Measurements from ENCODE around the gene CTNNA1.
"Not testable (repeated sequence)": the region's sequence is repeated elsewhere in the genome, so short reads cannot be mapped to it uniquely, and the experiment has no call there.

Gene CTNNA1

DNA sequence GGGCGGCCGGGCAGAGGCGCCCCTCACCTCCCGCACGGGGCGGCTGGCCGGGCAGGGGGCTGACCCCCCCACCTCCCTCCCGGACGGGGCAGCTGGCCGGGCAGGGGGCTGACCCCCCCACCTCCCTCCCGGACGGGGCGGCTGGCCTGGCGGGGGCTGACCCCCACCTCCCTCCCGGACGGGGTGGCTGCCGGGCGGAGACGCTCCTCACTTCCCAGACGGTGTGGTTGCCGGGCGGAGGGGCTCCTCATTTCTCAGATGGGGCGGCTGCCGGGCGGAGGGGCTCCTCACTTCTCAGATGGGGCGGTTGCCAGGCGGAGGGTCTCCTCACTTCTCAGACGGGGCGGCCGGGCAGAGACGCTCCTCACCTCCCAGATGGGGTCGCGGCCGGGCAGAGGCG is 57.6 kb downstream of the CTNNA1 start:
- not testable (repeated sequence) for DNase-seq (ENCODE audit: low read depth in 2 of 3, low spot score in 2 of 3)

- no peak for DNase-seq (ENCODE audit: low read depth in 2 of 3, low spot score in 2 of 3)
Observed at GRCh38 chr5:138815529-138815928, 62.3 kb downstream of the CTNNA1 start.

GRCh38 chr5:138817241-138817640 is 64.0 kb downstream of the CTNNA1 start:
- no peak for DNase-seq (ENCODE audit: low read depth in 2 of 3, low spot score in 2 of 3)

- DNase-seq (ENCODE audit: low read depth in 2 of 3, low spot score in 2 of 3): no peak
Observed at GRCh38 chr5:138819081-138819480, 65.9 kb downstream of the CTNNA1 start.

DNA sequence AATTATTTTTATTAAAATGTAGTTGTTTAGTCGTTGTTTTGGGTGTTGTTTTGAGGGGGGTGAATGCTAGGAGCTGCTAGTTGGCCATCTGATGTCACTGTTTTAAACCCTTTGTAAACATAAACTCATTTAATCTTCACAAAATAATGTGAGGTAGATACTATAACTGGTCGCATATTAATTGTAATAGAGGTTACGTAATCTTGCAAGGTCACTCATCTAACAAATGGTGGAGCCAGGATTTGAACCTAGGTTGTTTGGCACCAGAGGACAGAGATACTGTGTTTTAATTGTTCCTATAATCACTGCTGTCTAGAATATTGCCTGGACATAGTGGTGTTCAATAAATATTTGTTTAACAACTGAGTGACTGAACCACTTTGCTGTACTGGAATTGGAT is 67.5 kb downstream of the CTNNA1 start:
- DNase-seq (ENCODE audit: low read depth in 2 of 3, low spot score in 2 of 3): no peak

- DNase-seq (ENCODE audit: low read depth in 2 of 3, low spot score in 2 of 3): no peak
Observed at GRCh38 chr5:138824516-138824915, 71.3 kb downstream of the CTNNA1 start.

- DNase-seq (ENCODE audit: low read depth in 2 of 3, low spot score in 2 of 3): no peak
Observed at GRCh38 chr5:138824924-138825863, 72.0 kb downstream of the CTNNA1 start.

DNA sequence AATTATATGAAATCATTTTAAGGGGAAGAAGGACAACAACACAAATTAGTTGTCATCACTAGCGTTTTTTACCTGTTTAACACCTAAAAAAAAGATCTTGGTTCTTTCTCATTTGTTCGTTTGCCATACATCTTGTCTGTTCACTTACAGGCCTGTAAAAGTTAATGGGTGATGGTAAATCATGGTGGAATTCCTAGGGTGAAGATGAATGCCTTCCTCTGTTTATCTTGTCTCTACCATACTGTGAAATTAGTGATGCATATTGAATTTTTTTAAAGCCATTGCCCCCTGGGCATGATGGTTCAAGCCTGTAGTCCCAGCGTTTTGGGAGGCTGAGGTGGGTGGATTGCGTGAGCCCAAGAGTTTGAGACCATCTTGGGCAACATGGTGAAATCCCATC is 75.3 kb downstream of the CTNNA1 start:
- no peak for DNase-seq (ENCODE audit: low read depth in 2 of 3, low spot score in 2 of 3)

DNA sequence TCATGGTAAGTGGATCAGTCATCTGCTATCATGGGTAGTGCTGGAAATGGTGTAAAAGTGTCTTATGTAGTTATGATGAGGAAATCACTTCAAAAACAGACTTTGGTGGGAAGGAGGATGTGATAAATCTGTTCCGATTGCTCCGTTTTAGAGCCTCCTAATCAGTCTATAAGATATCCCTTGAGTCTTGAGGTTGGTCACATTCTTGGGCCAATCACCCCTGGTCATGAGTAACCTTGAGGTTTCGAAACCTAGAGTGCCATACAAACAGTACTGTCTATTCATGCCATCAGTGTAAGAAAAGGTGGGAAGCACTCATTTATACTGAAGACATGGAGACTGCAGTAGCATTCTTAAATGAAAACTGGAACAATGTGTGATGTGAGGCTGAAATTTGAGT is 76.1 kb downstream of the CTNNA1 start:
- DNase-seq (ENCODE audit: low read depth in 2 of 3, low spot score in 2 of 3): no peak

DNA sequence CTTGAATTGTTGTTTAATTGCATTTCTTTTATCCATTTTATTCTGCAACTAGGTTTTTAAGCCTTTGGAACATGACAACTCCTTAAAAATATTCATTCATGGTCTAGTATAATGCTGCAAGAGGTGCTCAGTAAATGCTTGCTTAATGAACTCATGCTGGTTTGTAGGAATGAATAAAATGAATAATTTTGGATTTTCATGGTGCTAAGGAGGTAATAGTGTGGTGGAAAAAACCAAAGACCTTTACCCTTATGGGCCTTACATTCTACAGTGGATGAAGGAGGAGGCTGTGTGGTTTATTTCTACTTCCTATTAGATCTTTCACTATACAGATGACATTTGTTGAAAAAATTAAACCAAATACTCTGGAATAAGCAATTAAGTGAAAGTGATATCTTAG is 78.5 kb downstream of the CTNNA1 start:
- no peak for DNase-seq (ENCODE audit: low read depth in 2 of 3, low spot score in 2 of 3)

DNA sequence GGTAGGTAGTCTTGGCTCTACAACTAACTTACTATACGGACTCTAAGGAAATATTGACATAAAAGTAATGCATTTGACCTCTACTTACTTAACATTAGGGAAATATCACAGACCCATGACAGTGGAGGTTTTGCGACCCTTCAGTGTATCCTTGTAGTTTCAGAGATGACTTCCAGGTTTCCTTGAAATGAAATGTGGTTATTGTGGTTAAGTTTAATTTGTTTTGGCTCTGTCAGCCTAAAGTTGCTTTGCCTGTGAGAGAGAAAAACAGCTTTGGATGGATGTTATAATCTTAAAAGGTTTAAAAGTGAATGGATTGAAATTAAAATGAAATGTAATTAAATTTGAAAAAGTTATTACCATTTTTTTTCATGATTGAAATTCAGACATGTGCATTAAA is 79.0 kb downstream of the CTNNA1 start:
- DNase-seq (ENCODE audit: low read depth in 2 of 3, low spot score in 2 of 3): no peak

GRCh38 chr5:138833080-138833479 is 79.9 kb downstream of the CTNNA1 start:
- DNase-seq (ENCODE audit: low read depth in 2 of 3, low spot score in 2 of 3): no peak

GRCh38 chr5:138833726-138834480 is 80.7 kb downstream of the CTNNA1 start:
- no peak for DNase-seq (ENCODE audit: low read depth in 2 of 3, low spot score in 2 of 3)

- DNase-seq (ENCODE audit: low read depth in 2 of 3, low spot score in 2 of 3): not testable (repeated sequence)
Observed at GRCh38 chr5:138834853-138835252, 81.6 kb downstream of the CTNNA1 start.

- DNase-seq (ENCODE audit: low read depth in 2 of 3, low spot score in 2 of 3): no peak
Observed at GRCh38 chr5:138837160-138837559, 83.9 kb downstream of the CTNNA1 start.

- DNase-seq (ENCODE audit: low read depth in 2 of 3, low spot score in 2 of 3): no peak
Observed at GRCh38 chr5:138840103-138840502, 86.9 kb downstream of the CTNNA1 start.

DNA sequence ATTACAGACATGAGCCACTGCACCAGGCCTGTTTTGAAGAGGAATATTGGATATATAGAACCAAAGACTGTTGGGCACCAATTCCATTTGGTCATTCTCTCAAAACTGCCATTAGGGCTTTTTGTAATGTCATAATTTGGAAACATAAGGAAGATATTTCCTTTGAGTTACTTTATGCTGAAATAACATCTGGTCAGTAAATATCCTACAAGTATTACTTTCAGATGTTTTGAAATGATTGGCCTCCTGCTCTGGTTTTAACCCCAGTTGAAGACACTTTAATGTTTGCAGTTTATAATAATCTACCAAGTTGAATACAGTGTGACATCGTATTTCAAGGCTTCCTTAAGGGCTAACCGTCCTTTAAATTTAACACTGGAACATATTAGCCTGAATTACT is 88.3 kb downstream of the CTNNA1 start:
- no peak for DNase-seq (ENCODE audit: low read depth in 2 of 3, low spot score in 2 of 3)

GRCh38 chr5:138843316-138844124 is 90.3 kb downstream of the CTNNA1 start:
- DNase-seq (ENCODE audit: low read depth in 2 of 3, low spot score in 2 of 3): no peak

- DNase-seq (ENCODE audit: low read depth in 2 of 3, low spot score in 2 of 3): no peak
Observed at GRCh38 chr5:138844125-138844461, 90.9 kb downstream of the CTNNA1 start.

GRCh38 chr5:138844812-138845513 is 91.7 kb downstream of the CTNNA1 start:
- DNase-seq (ENCODE audit: low read depth in 2 of 3, low spot score in 2 of 3): no peak

DNA sequence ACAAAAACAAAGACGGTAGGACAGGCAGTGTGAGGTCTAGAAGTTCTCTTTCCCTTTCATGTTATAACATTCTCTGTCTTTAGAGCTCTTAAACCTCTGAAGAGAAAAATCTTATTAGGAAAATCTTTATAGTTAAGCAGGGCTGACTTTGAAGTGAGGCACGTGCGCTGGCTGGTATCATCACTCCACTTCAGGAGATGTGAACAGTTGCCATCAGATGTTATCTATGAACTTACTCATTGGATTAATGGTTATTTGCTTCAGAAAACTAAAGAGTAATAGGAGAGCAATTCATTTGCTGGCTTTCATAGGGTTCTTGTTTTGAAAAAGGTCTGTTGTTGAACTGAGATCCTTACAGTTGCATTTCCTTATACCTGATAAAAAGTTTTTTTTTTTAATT is 96.2 kb downstream of the CTNNA1 start:
- DNase-seq (ENCODE audit: low read depth in 2 of 3, low spot score in 2 of 3): no peak
